Measurements from ENCODE around the gene NFATC2.

DNA sequence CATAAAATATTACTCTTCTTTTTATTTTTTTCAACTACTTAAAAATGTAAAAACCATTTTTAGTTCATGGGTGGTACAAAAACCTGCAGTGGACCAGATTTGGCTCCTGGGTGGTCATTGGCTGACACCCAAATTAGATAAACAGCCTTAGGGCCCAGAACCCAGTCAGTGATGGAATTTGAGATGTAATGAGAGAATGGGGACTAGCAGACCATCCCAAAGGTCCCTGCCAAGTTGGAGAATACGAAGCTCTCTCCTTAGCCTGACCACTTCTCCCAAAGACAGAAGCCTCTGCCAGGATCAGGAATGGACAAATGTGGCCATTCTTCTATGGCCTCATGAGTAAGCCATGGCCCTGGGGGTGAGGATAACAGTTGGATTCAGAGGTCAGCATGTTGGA, 194.7 kb downstream of the NFATC2 start:
- TF ChIP-seq ZNF624 (tag by site-specific recombination; IDR thresholded peaks at IDR 0.05): no peak
- TF ChIP-seq, protein P1, sequence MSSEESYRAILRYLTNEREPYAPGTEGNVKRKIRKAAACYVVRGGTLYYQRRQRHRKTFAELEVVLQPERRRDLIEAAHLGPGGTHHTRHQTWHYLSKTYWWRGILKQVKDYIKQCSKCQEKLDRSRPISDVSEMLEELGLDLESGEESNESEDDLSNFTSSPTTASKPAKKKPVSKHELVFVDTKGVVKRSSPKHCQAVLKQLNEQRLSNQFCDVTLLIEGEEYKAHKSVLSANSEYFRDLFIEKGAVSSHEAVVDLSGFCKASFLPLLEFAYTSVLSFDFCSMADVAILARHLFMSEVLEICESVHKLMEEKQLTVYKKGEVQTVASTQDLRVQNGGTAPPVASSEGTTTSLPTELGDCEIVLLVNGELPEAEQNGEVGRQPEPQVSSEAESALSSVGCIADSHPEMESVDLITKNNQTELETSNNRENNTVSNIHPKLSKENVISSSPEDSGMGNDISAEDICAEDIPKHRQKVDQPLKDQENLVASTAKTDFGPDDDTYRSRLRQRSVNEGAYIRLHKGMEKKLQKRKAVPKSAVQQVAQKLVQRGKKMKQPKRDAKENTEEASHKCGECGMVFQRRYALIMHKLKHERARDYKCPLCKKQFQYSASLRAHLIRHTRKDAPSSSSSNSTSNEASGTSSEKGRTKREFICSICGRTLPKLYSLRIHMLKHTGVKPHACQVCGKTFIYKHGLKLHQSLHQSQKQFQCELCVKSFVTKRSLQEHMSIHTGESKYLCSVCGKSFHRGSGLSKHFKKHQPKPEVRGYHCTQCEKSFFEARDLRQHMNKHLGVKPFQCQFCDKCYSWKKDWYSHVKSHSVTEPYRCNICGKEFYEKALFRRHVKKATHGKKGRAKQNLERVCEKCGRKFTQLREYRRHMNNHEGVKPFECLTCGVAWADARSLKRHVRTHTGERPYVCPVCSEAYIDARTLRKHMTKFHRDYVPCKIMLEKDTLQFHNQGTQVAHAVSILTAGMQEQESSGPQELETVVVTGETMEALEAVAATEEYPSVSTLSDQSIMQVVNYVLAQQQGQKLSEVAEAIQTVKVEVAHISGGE (tag by site-specific recombination; conservative IDR thresholded peaks at IDR 0.05; ENCODE audit: low read depth): no peak
- TF ChIP-seq, protein P2, sequence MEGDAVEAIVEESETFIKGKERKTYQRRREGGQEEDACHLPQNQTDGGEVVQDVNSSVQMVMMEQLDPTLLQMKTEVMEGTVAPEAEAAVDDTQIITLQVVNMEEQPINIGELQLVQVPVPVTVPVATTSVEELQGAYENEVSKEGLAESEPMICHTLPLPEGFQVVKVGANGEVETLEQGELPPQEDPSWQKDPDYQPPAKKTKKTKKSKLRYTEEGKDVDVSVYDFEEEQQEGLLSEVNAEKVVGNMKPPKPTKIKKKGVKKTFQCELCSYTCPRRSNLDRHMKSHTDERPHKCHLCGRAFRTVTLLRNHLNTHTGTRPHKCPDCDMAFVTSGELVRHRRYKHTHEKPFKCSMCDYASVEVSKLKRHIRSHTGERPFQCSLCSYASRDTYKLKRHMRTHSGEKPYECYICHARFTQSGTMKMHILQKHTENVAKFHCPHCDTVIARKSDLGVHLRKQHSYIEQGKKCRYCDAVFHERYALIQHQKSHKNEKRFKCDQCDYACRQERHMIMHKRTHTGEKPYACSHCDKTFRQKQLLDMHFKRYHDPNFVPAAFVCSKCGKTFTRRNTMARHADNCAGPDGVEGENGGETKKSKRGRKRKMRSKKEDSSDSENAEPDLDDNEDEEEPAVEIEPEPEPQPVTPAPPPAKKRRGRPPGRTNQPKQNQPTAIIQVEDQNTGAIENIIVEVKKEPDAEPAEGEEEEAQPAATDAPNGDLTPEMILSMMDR (tag by site-specific recombination; IDR thresholded peaks at IDR 0.05): no peak
- TF ChIP-seq, protein P3, sequence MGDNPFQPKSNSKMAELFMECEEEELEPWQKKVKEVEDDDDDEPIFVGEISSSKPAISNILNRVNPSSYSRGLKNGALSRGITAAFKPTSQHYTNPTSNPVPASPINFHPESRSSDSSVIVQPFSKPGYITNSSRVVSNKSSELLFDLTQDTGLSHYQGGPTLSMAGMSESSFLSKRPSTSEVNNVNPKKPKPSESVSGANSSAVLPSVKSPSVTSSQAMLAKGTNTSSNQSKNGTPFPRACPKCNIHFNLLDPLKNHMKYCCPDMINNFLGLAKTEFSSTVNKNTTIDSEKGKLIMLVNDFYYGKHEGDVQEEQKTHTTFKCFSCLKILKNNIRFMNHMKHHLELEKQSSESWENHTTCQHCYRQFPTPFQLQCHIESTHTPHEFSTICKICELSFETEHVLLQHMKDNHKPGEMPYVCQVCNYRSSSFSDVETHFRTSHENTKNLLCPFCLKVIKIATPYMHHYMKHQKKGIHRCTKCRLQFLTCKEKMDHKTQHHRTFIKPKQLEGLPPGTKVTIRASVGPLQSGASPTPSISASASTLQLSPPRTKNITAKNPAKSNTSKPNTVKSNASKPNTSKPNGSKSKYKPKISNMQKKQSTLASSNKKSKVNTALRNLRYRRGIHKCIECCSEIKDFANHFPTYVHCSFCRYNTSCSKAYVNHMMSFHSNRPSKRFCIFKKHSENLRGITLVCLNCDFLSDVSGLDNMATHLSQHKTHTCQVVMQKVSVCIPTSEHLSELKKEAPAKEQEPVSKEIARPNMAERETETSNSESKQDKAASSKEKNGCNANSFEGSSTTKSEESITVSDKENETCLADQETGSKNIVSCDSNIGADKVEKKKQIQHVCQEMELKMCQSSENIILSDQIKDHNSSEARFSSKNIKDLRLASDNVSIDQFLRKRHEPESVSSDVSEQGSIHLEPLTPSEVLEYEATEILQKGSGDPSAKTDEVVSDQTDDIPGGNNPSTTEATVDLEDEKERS (tag by site-specific recombination; IDR thresholded peaks at IDR 0.05): no peak

All from HEK293 (cell line).